Keratinocyte (primary cell): ENCODE results near the gene GPBP1. TPM values are rescaled to one million over a fixed set of nuclear protein-coding genes. Genes with fewer than 3 reads are reported as not detected.

ENCODE experiments used
- DNase-seq: peaks from one replicate; pipeline ENCODE4 v3.0.0-alpha.2; 2011; ENCODE audit warnings: low read depth, missing footprints, low spot score
- FAIRE-seq: peaks from 2 replicates; lab custom pipeline; 2011; peaks lifted over from hg19 to GRCh38; lab: Jason Lieb, UNC
- H2AFZ ChIP-seq: 2 replicates; pipeline ENCODE4 v1.6.0; 2012; ENCODE audit warnings: low read length, control low read depth, inconsistent platforms; ENCODE audit not compliant: control insufficient read depth
- H3K27ac ChIP-seq: 2 replicates; pipeline ENCODE4 v1.5.1; 2011; ENCODE audit warnings: low read length; ENCODE audit not compliant: control insufficient read depth, insufficient read depth
- H3K27me3 ChIP-seq: 3 replicates; pipeline ENCODE4 v1.6.0; 2011; ENCODE audit warnings: low read length; ENCODE audit not compliant: control insufficient read depth, insufficient read depth; ENCODE audit errors: extremely low read depth
- H3K36me3 ChIP-seq, 2 experiments: 2 replicates in 1 of 2; 3 replicates in 1 of 2; pipeline ENCODE4 v1.5.1; 2011; ENCODE audit warnings: low read length in 2 of 2, mild to moderate bottlenecking in 1 of 2; ENCODE audit not compliant: control insufficient read depth in 2 of 2, insufficient read depth in 2 of 2; ENCODE audit errors: extremely low read depth in 1 of 2
- H3K4me1 ChIP-seq: 3 replicates; pipeline ENCODE4 v1.5.1; 2011; ENCODE audit warnings: low read length; ENCODE audit not compliant: control insufficient read depth, insufficient read depth; ENCODE audit errors: extremely low read depth
- H3K4me2 ChIP-seq: 3 replicates; pipeline ENCODE4 v1.6.0; 2011; ENCODE audit warnings: low read depth, low read length; ENCODE audit not compliant: control insufficient read depth, insufficient read depth; ENCODE audit errors: extremely low read depth
- H3K4me3 ChIP-seq, 3 experiments: fragments of 200-600 bp in 1 of 3; sonication (generic) in 1 of 3; 2 replicates in 2 of 3; 3 replicates in 1 of 3; pipeline ENCODE4 v1.5.1; 2011 to 2016; ENCODE audit warnings: low read length in 3 of 3, mild to moderate bottlenecking in 3 of 3, control low read depth in 2 of 3, inconsistent platforms in 1 of 3, low read depth in 1 of 3, mixed read lengths in 1 of 3, mixed run types in 1 of 3, moderate library complexity in 1 of 3; ENCODE audit not compliant: control insufficient read depth in 2 of 3, insufficient read depth in 2 of 3; ENCODE audit errors: extremely low read depth in 1 of 3
- H3K79me2 ChIP-seq: 2 replicates; pipeline ENCODE4 v1.6.0; 2012; ENCODE audit warnings: low read length; ENCODE audit not compliant: control insufficient read depth, insufficient read depth
- H3K9ac ChIP-seq: 3 replicates; pipeline ENCODE4 v1.6.0; 2011; ENCODE audit warnings: low read length; ENCODE audit not compliant: control insufficient read depth, insufficient read depth; ENCODE audit errors: extremely low read depth
- H3K9me1 ChIP-seq: 3 replicates; pipeline ENCODE4 v1.6.0; 2011; ENCODE audit warnings: low read length; ENCODE audit not compliant: control insufficient read depth, insufficient read depth; ENCODE audit errors: extremely low read depth
- H3K9me3 ChIP-seq: 2 replicates; pipeline ENCODE4 v1.5.1; 2012; ENCODE audit warnings: low read depth, low read length; ENCODE audit not compliant: control insufficient read depth
- H4K20me1 ChIP-seq: 3 replicates; pipeline ENCODE4 v1.6.0; 2011; ENCODE audit warnings: low read length; ENCODE audit not compliant: control insufficient read depth, insufficient read depth; ENCODE audit errors: extremely low read depth
- EZH2 ChIP-seq: IDR thresholded peaks from one replicate; pipeline ENCODE4 v1.6.1; 2012; ENCODE audit warnings: inconsistent platforms, mild to moderate bottlenecking, low read length, moderate library complexity
- dilution Hi-C: fragments of 300-500 bp; cut with MboI; formaldehyde crosslinking; loops from one replicate; pipeline ENCODE4 v1.7.0; 2020; ENCODE audit warnings: low sequenced_read_pairs; ENCODE audit not compliant: extremely low pct_ligation_motif_present
- polyA plus RNA-seq, 5 experiments: library from polyadenylated mRNA; depleted of rRNA in 3 of 5; stranded (reverse) in 3 of 5; stranded (forward) in 1 of 5; unstranded in 1 of 5; fragments of >200 nt; gene quantifications; 1 replicate in 1 of 5; 2 replicates in 3 of 5; 3 replicates in 1 of 5; pipeline versions ENCODE4 v1.2.1 to v1.2.3, GENCODE V29; 2011 to 2012; ENCODE audit warnings: missing spikeins in 2 of 5, low read depth in 1 of 5, low replicate concordance in 1 of 5
- TF ChIP-seq, protein P1 (sequence below), 3 experiments: IDR thresholded peaks in 1 of 3; conservative IDR thresholded peaks in 1 of 3; optimal IDR thresholded peaks in 1 of 3; 2 replicates in 2 of 3; 3 replicates in 1 of 3; pipeline versions ENCODE3 to v1.5.1; 2011; ENCODE audit warnings: low read length in 3 of 3, mild to moderate bottlenecking in 3 of 3, moderate library complexity in 2 of 3, control low read depth in 1 of 3, inconsistent platforms in 1 of 3; ENCODE audit not compliant: insufficient read depth in 2 of 3; ENCODE audit errors: extremely low read depth in 1 of 3

The GPBP1 gene
- polyA plus RNA-seq, 1 donor (not counting 4 experiments of a cell fraction or from before 2014, with no cell fraction given), result 44.1 TPM

DNA sequence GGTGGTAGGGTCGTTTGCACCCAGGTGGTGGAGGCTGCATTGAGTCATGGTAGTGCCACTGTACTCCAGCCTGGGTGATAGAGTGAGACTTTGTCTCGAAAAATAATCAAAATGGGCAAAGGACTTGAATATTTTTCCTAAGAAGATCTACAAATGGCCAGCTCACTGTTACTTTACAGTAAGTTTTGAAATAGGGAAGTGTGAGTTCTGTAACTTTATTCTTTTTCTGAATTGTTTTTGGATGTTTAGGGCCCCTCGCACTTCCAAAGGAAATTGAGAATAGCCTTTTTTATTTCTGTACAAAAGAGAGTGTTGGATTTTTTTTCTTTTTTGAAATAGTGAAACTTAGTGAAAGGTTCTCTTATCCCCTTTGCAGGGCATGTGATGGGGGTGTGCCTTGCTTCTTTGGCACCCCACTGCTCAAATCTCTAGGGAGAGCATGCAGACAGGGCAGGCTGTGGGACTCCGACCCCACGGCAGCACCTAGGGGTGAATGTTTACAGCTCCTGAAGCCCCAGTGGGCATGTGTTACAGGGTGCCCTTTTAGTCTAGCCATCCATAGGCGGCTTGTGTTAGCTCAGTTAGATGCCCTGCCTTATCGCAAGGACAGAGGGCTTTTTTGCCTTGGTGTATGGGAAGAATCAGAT, 33.3 kb downstream of the GPBP1 start:
- DNase-seq, result no peak
- Histone ChIP-seq H3K36me3 (no peaks in the 10 kb centered on the region), H3K27me3 (no peaks in the 10 kb centered on the region), H3K9ac (no peak overlapping the region), H3K4me1 (peaks cover 5% of the 10 kb centered on the region), H3K4me2 (no peak overlapping the region), H4K20me1 (peaks cover 11% of the 10 kb centered on the region), H3K4me3 (no peak overlapping the region), H2AFZ (no peak overlapping the region), H3K9me3 (no peaks in the 10 kb centered on the region), H3K79me2 (peaks cover 99% of the 10 kb centered on the region), H3K9me1 (no peaks in the 10 kb centered on the region), H3K27ac (no peak overlapping the region)
- FAIRE-seq, result no peak
- TF ChIP-seq, protein P1, sequence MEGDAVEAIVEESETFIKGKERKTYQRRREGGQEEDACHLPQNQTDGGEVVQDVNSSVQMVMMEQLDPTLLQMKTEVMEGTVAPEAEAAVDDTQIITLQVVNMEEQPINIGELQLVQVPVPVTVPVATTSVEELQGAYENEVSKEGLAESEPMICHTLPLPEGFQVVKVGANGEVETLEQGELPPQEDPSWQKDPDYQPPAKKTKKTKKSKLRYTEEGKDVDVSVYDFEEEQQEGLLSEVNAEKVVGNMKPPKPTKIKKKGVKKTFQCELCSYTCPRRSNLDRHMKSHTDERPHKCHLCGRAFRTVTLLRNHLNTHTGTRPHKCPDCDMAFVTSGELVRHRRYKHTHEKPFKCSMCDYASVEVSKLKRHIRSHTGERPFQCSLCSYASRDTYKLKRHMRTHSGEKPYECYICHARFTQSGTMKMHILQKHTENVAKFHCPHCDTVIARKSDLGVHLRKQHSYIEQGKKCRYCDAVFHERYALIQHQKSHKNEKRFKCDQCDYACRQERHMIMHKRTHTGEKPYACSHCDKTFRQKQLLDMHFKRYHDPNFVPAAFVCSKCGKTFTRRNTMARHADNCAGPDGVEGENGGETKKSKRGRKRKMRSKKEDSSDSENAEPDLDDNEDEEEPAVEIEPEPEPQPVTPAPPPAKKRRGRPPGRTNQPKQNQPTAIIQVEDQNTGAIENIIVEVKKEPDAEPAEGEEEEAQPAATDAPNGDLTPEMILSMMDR (optimal IDR thresholded peaks at IDR 0.05 in 1 of 3, IDR thresholded peaks at IDR 0.05 in 1 of 3, conservative IDR thresholded peaks at IDR 0.05 in 1 of 3; ENCODE audit: extremely low read depth in 1 of 3, insufficient read depth in 2 of 3, low read length in 3 of 3), result no peak
- TF ChIP-seq EZH2, result no peak
- dilution Hi-C loops, result no loop called here

DNA sequence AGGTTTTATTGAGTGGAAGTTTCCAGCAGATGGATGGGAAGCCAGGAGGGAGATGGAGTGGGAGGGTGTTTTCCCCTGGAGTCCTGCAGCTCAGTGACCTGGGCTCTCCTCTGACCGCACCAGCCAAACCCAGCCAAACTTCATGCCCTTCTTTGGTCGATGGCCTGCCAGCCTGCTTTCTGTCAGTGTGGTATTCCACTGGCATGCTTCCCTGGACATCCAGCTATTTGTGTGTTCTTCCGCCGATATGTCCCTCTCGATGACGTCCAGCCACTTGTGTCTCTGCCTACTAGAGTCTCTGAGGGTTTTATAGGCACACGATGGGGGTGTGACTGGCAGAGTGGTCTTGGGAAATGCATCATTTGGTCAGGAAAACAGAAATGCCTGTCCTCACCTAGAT, 33.8 kb downstream of the GPBP1 start:
- H3K79me2 ChIP-seq, result peaks cover 99% of the 10 kb centered on the region
- H3K9me3 ChIP-seq, result no peaks in the 10 kb centered on the region
- no peak for TF ChIP-seq EZH2
- TF ChIP-seq, protein P1 (optimal IDR thresholded peaks at IDR 0.05 in 1 of 3, IDR thresholded peaks at IDR 0.05 in 1 of 3, conservative IDR thresholded peaks at IDR 0.05 in 1 of 3; ENCODE audit: extremely low read depth in 1 of 3, insufficient read depth in 2 of 3, low read length in 3 of 3), result no peak
- no peak overlapping the region for H3K4me3 ChIP-seq
- H3K9ac ChIP-seq, result no peak overlapping the region
- dilution Hi-C loops, result no loop called here
- H2AFZ ChIP-seq, result no peak overlapping the region
- DNase-seq (no peak), FAIRE-seq (no peak)
- H3K36me3 ChIP-seq, result no peaks in the 10 kb centered on the region
- H3K27ac ChIP-seq, result no peak overlapping the region
- peaks cover 11% of the 10 kb centered on the region for H4K20me1 ChIP-seq
- no peak overlapping the region for H3K4me2 ChIP-seq
- no peaks in the 10 kb centered on the region for H3K27me3 ChIP-seq
- no peaks in the 10 kb centered on the region for H3K9me1 ChIP-seq
- H3K4me1 ChIP-seq, result peaks cover 5% of the 10 kb centered on the region
